DND-41 (cell line): Measurements from ENCODE around the gene KCNIP4.

Experiments used
- ATAC-seq: fragments of 200-7000 bp; cut with Tn5 transposase; 3 replicates; pipeline ENCODE4 v1.9.1; 2021; ENCODE audit warnings: low read depth; ENCODE audit not compliant: insufficient read depth
- DNase-seq: peaks from one replicate; pipeline ENCODE4 v3.0.0-alpha.2; 2020
- H2AFZ ChIP-seq: 2 replicates; pipeline ENCODE4 v1.6.0; 2012; ENCODE audit warnings: low read depth, low read length
- H3K27ac ChIP-seq: 2 replicates; pipeline ENCODE4 v1.5.1; 2012; ENCODE audit warnings: low read length, inconsistent platforms
- H3K27me3 ChIP-seq: fragments of 200-600 bp; sonication (generic); 2 replicates; pipeline ENCODE4 v1.6.0; 2012; ENCODE audit warnings: low read length, mild to moderate bottlenecking, inconsistent platforms; ENCODE audit not compliant: insufficient read depth, poor library complexity
- H3K36me3 ChIP-seq: 2 replicates; pipeline ENCODE4 v1.5.1; 2012; ENCODE audit warnings: low read length, inconsistent platforms; ENCODE audit not compliant: insufficient read depth
- H3K4me1 ChIP-seq: 2 replicates; pipeline ENCODE4 v1.5.1; 2012; ENCODE audit warnings: mild to moderate bottlenecking, low read length; ENCODE audit not compliant: insufficient read depth
- H3K4me2 ChIP-seq: 2 replicates; pipeline ENCODE4 v1.6.0; 2012; ENCODE audit warnings: mild to moderate bottlenecking, moderate library complexity, low read length, inconsistent platforms; ENCODE audit not compliant: insufficient read depth
- H3K4me3 ChIP-seq, 2 experiments: fragments of 200-600 bp in 1 of 2; shearing (Covaris generic) in 1 of 2; 2 replicates each; pipeline ENCODE4 v1.5.1; 2012 to 2016; ENCODE audit warnings: inconsistent platforms in 2 of 2, low read length in 2 of 2, mild to moderate bottlenecking in 2 of 2, low read depth in 1 of 2, moderate library complexity in 1 of 2
- H3K79me2 ChIP-seq: 2 replicates; pipeline ENCODE4 v1.6.0; 2012; ENCODE audit warnings: low read length, inconsistent platforms; ENCODE audit not compliant: insufficient read depth
- H3K9ac ChIP-seq: 2 replicates; pipeline ENCODE4 v1.6.0; 2012; ENCODE audit warnings: low read depth, mild to moderate bottlenecking, inconsistent platforms, low read length, moderate library complexity
- H3K9me3 ChIP-seq: 2 replicates; pipeline ENCODE4 v1.5.1; 2012; ENCODE audit warnings: low read length, moderate library complexity, mild to moderate bottlenecking, inconsistent platforms; ENCODE audit not compliant: insufficient read depth, severe bottlenecking
- H4K20me1 ChIP-seq: 2 replicates; pipeline ENCODE4 v1.6.0; 2012; ENCODE audit warnings: low read length; ENCODE audit not compliant: insufficient read depth
- CTCF ChIP-seq: IDR thresholded peaks from 2 replicates; pipeline ENCODE4 v1.5.1; 2012; ENCODE audit warnings: borderline replicate concordance, low read length, moderate library complexity, mild to moderate bottlenecking; ENCODE audit not compliant: poor library complexity, severe bottlenecking; ENCODE audit errors: extremely low read depth
- EZH2 ChIP-seq: IDR thresholded peaks from 3 replicates; pipeline ENCODE4 v1.6.1; 2012; ENCODE audit warnings: borderline replicate concordance, low read depth, mild to moderate bottlenecking, moderate library complexity, low read length, inconsistent platforms; ENCODE audit not compliant: severe bottlenecking

The KCNIP4 gene

GRCh38 chr4:21862917-21863316 lies 85.7 kb downstream of the KCNIP4 start:
- DNase-seq (no peak), ATAC-seq (no peak)
- no peak overlapping the region for H3K27ac ChIP-seq
- H3K27me3 ChIP-seq: no peaks in the 10 kb centered on the region
- peaks cover under 1% of the 10 kb centered on the region for H3K9me3 ChIP-seq
- H2AFZ ChIP-seq: no peak overlapping the region
- no peaks in the 10 kb centered on the region for H3K4me1 ChIP-seq
- no peak overlapping the region for H3K4me2 ChIP-seq
- H3K79me2 ChIP-seq: no peaks in the 10 kb centered on the region
- H4K20me1 ChIP-seq: no peaks in the 10 kb centered on the region
- H3K36me3 ChIP-seq: no peaks in the 10 kb centered on the region
- no peak for TF ChIP-seq EZH2
- no peak for TF ChIP-seq CTCF
- H3K4me3 ChIP-seq: no peak overlapping the region
- H3K9ac ChIP-seq: no peak overlapping the region

GRCh38 chr4:21858971-21859370 lies 89.6 kb downstream of the KCNIP4 start:
- ATAC-seq (no peak), DNase-seq (no peak)
- Histone ChIP-seq H3K36me3 (no peaks in the 10 kb centered on the region), H4K20me1 (no peaks in the 10 kb centered on the region), H3K27ac (no peak overlapping the region), H3K4me1 (no peaks in the 10 kb centered on the region), H2AFZ (no peak overlapping the region), H3K9me3 (peaks cover 14% of the 10 kb centered on the region), H3K27me3 (no peaks in the 10 kb centered on the region), H3K79me2 (no peaks in the 10 kb centered on the region), H3K4me3 (no peak overlapping the region), H3K9ac (no peak overlapping the region), H3K4me2 (no peak overlapping the region)
- TF ChIP-seq CTCF (no peak), EZH2 (no peak)

DNA sequence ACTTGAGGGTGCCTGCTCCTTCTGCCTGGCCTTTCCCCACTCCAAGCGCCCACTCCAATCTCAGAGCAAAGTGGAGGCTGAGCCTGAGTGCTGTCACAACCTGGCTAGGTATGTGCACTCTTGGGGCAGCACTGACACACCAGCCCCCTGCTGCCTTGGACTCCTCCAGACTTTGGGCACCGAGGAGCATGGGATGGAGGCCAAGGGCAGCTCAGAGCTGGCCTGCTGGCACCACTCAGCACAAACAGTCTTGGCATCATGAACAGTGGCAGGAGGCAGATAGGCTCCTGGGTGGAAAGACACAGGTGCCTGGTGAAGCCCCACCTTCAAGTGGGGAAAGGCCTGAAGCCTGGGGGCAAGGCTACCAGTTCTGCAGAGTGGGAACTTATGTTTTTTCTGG lies 91.8 kb downstream of the KCNIP4 start:
- TF ChIP-seq CTCF (no peak), EZH2 (no peak)
- H3K9me3 ChIP-seq: peaks cover 14% of the 10 kb centered on the region
- DNase-seq: no peak
- H3K36me3 ChIP-seq: no peaks in the 10 kb centered on the region
- H3K27ac ChIP-seq: no peak overlapping the region
- H3K4me1 ChIP-seq: no peaks in the 10 kb centered on the region
- H3K27me3 ChIP-seq: no peaks in the 10 kb centered on the region
- H4K20me1 ChIP-seq: no peaks in the 10 kb centered on the region
- H3K4me2 ChIP-seq: no peak overlapping the region
- ATAC-seq: no peak
- no peak overlapping the region for H3K9ac ChIP-seq
- H3K4me3 ChIP-seq: no peak overlapping the region
- H2AFZ ChIP-seq: no peak overlapping the region
- H3K79me2 ChIP-seq: no peaks in the 10 kb centered on the region

DNA sequence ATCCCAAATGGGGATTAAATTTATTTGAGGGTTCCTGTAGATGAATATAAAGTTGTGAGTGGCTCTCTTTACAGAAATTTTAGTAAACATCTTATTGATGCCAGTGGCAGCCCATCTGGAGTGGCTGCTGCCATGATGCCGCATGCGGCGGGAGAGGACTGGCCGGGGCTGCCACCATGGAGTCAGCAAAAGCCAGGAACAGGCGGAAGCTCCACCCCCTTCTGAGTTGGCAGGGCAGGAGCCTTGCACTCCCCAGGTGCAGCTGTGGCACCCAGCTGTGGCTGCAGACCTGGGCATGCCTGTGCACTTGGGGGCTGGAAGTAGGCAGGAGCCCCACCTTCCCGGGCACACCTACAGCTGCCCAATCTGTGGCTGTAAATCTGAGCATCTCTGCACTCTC lies 92.3 kb downstream of the KCNIP4 start:
- Histone ChIP-seq H3K27ac (no peak overlapping the region), H3K27me3 (no peaks in the 10 kb centered on the region), H3K4me1 (no peaks in the 10 kb centered on the region), H3K9ac (no peak overlapping the region), H2AFZ (no peak overlapping the region), H3K36me3 (no peaks in the 10 kb centered on the region), H3K9me3 (peaks cover 14% of the 10 kb centered on the region), H3K79me2 (no peaks in the 10 kb centered on the region), H3K4me2 (no peak overlapping the region), H4K20me1 (no peaks in the 10 kb centered on the region), H3K4me3 (no peak overlapping the region)
- ATAC-seq (no peak), DNase-seq (no peak)
- TF ChIP-seq CTCF (no peak), EZH2 (no peak)
